HepG2 (cell line): Measurements from ENCODE around the gene CAPN15. TPM values are rescaled to one million over a fixed set of nuclear protein-coding genes. Genes with fewer than 3 reads are reported as not detected.
A peak's percentile ranks its signal among the peaks of the same experiment; 100 is the strongest.

Experiments
- ATAC-seq: fragments of 200-7000 bp; cut with Tn5 transposase; 3 replicates; pipeline ENCODE4 v1.9.1; 2020; ENCODE audit warnings: mild to moderate bottlenecking, moderate library complexity
- BruUV-seq: library from RNA; stranded (reverse); fragments of 400-500 nt; replicated peaks from 2 replicates; lab custom pipeline; 2021; lab: Mats Ljungman, UMichigan
- CTCF ChIA-PET: fragments of 300-600 bp; formaldehyde crosslinking; extraction: SDS; loops from one replicate; lab custom pipeline; 2021; ENCODE audit warnings: low total read pairs, inconsistent platforms, low intra/inter-chr PET ratio; lab: Yijun Ruan, JAX
- POLR2A ChIA-PET: fragments of 350-600 bp; sonication (Branson Sonifier 250); formaldehyde crosslinking; loops from one replicate; lab custom pipeline; 2020; ENCODE audit warnings: antibody characterized with exemption, inconsistent platforms; lab: Yijun Ruan, JAX
- DNase-seq: peaks from one replicate; pipeline ENCODE4 v3.0.0-alpha.2; 2015; ENCODE audit warnings: low spot score
- FAIRE-seq: peaks from 3 replicates; lab custom pipeline; 2011; peaks lifted over from hg19 to GRCh38; lab: Jason Lieb, UNC
- H2AFZ ChIP-seq: one replicate; pipeline ENCODE4 v1.6.1; 2011; ENCODE audit warnings: low read length, inconsistent platforms
- H3K27ac ChIP-seq: fragments of 300-600 bp; 3 replicates; pipeline ENCODE4 v1.8.0; 2011; ENCODE audit warnings: mixed run types, mild to moderate bottlenecking, mixed read lengths, low read length, inconsistent platforms; ENCODE audit not compliant: insufficient read depth; ENCODE audit errors: extremely low read length
- H3K27me3 ChIP-seq, 2 experiments: fragments of 200-600 bp in 1 of 2; 2 replicates in 1 of 2; 3 replicates in 1 of 2; pipeline versions ENCODE4 v1.6.0 to v1.8.0; 2011; ENCODE audit warnings: low read length in 2 of 2, mild to moderate bottlenecking in 2 of 2, moderate library complexity in 2 of 2, inconsistent platforms in 1 of 2; ENCODE audit not compliant: insufficient read depth in 2 of 2, control insufficient read depth in 1 of 2
- H3K36me3 ChIP-seq, 2 experiments: fragments of 200-600 bp in 1 of 2; replicated peaks in 1 of 2; 2 replicates in 1 of 2; 3 replicates in 1 of 2; pipeline versions ENCODE4 v1.5.1 to v1.8.0; 2011; ENCODE audit warnings: low read length in 2 of 2, inconsistent platforms in 1 of 2; ENCODE audit not compliant: insufficient read depth in 2 of 2, control insufficient read depth in 1 of 2
- H3K4me1 ChIP-seq: 2 replicates; pipeline ENCODE4 v1.5.1; 2012; ENCODE audit warnings: low read length, inconsistent platforms; ENCODE audit not compliant: insufficient read depth
- H3K4me2 ChIP-seq: 2 replicates; pipeline ENCODE4 v1.6.0; 2011; ENCODE audit warnings: low read depth, low read length, inconsistent platforms
- H3K4me3 ChIP-seq, 3 experiments: fragments of 200-600 bp in 1 of 3; sonication (generic), shearing (Covaris generic) in 1 of 3; replicated peaks in 1 of 3; 2 replicates each; pipeline ENCODE4 v1.5.1; 2011 to 2016; ENCODE audit warnings: low read length in 3 of 3, inconsistent platforms in 2 of 3, low read depth in 2 of 3, mild to moderate bottlenecking in 2 of 3, control low read depth in 1 of 3, mixed read lengths in 1 of 3; ENCODE audit not compliant: insufficient read depth in 1 of 3
- H3K79me2 ChIP-seq: one replicate; pipeline ENCODE4 v1.6.1; 2011; ENCODE audit warnings: low read length, inconsistent platforms; ENCODE audit not compliant: insufficient read depth
- H3K9ac ChIP-seq: 2 replicates; pipeline ENCODE4 v1.6.0; 2011; ENCODE audit warnings: mild to moderate bottlenecking, low read depth, low read length, inconsistent platforms; ENCODE audit not compliant: insufficient read depth
- H3K9me3 ChIP-seq: 2 replicates; pipeline ENCODE4 v1.5.1; 2012; ENCODE audit warnings: mild to moderate bottlenecking, low read length
- H4K20me1 ChIP-seq: 2 replicates; pipeline ENCODE4 v1.6.0; 2011; ENCODE audit warnings: inconsistent platforms, mild to moderate bottlenecking, low read length, moderate library complexity; ENCODE audit not compliant: insufficient read depth
- HNRNPLL ChIP-seq: fragments of 200-400 bp; formaldehyde crosslinking; IDR thresholded peaks from 2 replicates; pipeline ENCODE4 v1.6.1; 2017; ENCODE audit warnings: mild to moderate bottlenecking, low read depth, low read length; ENCODE audit not compliant: poor library complexity, severe bottlenecking
- MAX ChIP-seq: IDR thresholded peaks from 2 replicates; pipeline ENCODE4 v1.6.1; 2012; ENCODE audit warnings: inconsistent platforms
- ZFP82 ChIP-seq: sonication (generic); formaldehyde crosslinking; IDR thresholded peaks from 2 replicates; pipeline ENCODE4 v1.5.1; 2020; ENCODE audit warnings: mild to moderate bottlenecking, missing genetic modification reagents, borderline replicate concordance
- ZNF646 ChIP-seq: sonication (generic); formaldehyde crosslinking; IDR thresholded peaks from 2 replicates; pipeline ENCODE4 v1.9.0; 2021; ENCODE audit warnings: mild to moderate bottlenecking, missing genetic modification reagents
- ZNF777 ChIP-seq: sonication (generic); formaldehyde crosslinking; IDR thresholded peaks from 2 replicates; pipeline ENCODE4 v1.4.0; 2020; ENCODE audit warnings: missing genetic modification reagents
- ZSCAN31 ChIP-seq: sonication (generic); formaldehyde crosslinking; IDR thresholded peaks from 2 replicates; pipeline ENCODE4 v1.5.0; 2020; ENCODE audit warnings: low read depth, mild to moderate bottlenecking, missing genetic modification reagents
- WGBS: methylation state at CpG from one replicate; pipeline ENCODE4 v1.1.6; 2017; ENCODE audit warnings: low lambda C conversion rate; 5-methylcytosine and 5-hydroxymethylcytosine counted together
- in situ Hi-C: cut with HindIII; loops from 2 replicates; pipeline ENCODE4 v1.10.0; 2017; ENCODE audit warnings: low pct_unique_long_range_greater_than_20kb; ENCODE audit not compliant: extremely low pct_ligation_motif_present
- intact Hi-C: fragments of 100-400 bp; cut with micrococcal nuclease; formaldehyde crosslinking; loops from one replicate; pipeline ENCODE4 v1.10.0; 2022; ENCODE audit not compliant: unreplicated experiment
- polyA plus RNA-seq, 8 experiments: library from polyadenylated mRNA; depleted of rRNA in 3 of 8; stranded (reverse) in 7 of 8; unstranded in 1 of 8; fragments of >200 nt; fragmentation: Illumina TruSeq in 4 of 8; extraction: Trizol in 4 of 8; gene quantifications; 2 replicates each; pipeline versions ENCODE4 v1.2.1 to v1.2.3, GENCODE V29; 2011 to 2016; ENCODE audit warnings: low read depth in 4 of 8, missing spikeins in 1 of 8, mixed read lengths in 1 of 8; ENCODE audit not compliant: insufficient read depth in 1 of 8
- total RNA-seq, 5 experiments: library from RNA; depleted of rRNA; stranded (reverse); fragments of >200 nt; fragmentation: Illumina TruSeq; extraction: Trizol; gene quantifications; 2 replicates each; pipeline ENCODE4 v1.2.3, GENCODE V29; 2016; ENCODE audit warnings: low read depth in 1 of 5

CAPN15 gene
- total and polyA plus RNA-seq, 2 of the 13 experiments (the other 11 are each of a cell fraction or from before 2014, with no cell fraction given), result 14.9 to 24.5 TPM

GRCh38 chr16:559411-560203, 32.1 kb downstream of the CAPN15 start (continued):
- 0 out of 2 replicates have a peak, but pooled peaks have one; percentile 34 for TF ChIP-seq ZFP82 (CRISPR knock-in tag)
- 0 out of 2 replicates have a peak, but pooled peaks have one; percentile 29 for TF ChIP-seq ZSCAN31
- TF ChIP-seq, all 625 proteins: peak for 12

DNA sequence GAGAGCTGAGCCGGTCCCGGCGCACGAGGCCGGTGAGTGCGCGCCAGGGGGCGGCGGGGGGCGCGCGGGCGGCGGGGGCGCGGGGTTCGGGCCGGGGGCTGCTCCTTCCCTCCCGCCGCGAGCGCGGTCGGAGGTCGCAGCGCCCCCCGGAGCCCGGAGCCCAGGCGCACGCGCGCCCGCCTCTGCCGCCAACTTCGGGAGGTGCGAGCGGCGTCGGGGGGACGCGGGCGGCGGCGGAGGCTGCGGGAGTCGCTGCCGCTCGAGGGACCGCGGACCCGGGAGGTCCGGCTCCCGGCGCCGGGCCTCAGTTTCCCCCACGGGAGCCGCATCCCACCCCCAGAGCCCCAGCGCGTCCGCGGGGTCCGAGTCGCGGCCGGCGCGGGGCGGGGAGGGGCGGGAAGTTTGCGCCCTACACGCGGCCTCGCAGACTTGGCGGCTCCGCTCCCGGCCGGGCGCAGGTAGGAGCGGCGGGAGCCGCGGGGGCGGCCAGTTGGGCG, 32.7 kb downstream of the CAPN15 start, which contains the start of gene PRR35:
Gene PRR35 (plus strand): TSS at position 191 of the 497 bp plus-strand sequence. CDS start 2,901 bp downstream, outside the sequence.
- no peaks in the 10 kb centered on the region for H3K9me3 ChIP-seq
- H4K20me1 ChIP-seq, result no peaks in the 10 kb centered on the region
- in situ Hi-C loops, result no loop called here
- intact Hi-C loops, result no loop called here
- peak; percentile 21 for TF ChIP-seq HNRNPLL
- peak; percentile 50; the same call in 1 of the 2 replicates for TF ChIP-seq MAX
- peak; percentile 84 for TF ChIP-seq ZNF777 (CRISPR knock-in tag)
- no peak for TF ChIP-seq ZNF646 (CRISPR knock-in tag)
- H3K79me2 ChIP-seq, result no peaks in the 10 kb centered on the region
- H3K4me1 ChIP-seq, result peaks cover 72% of the 10 kb centered on the region
- WGBS, result no CpG with 5 or more reads among the region's 84 CpGs
- ATAC-seq, result no peak
- H3K36me3 ChIP-seq, result no peaks in the 10 kb centered on the region
- peak within 1 kb of the TSS; percentile 25 to 67 (median 25) for H3K4me3 ChIP-seq
- DNase-seq, result no peak
- ChIA-PET CTCF (no interaction called here), POLR2A (interaction anchor here (0.5 kb wide), 1 partner anchor 861 kb away, joined by 3 read pairs; no protein-coding TSS in a partner anchor)
- peak within 1 kb of the TSS; percentile 85 for H3K4me2 ChIP-seq
- no TSS peak for BruUV-seq
- no peak within 1 kb of the TSS for H3K27ac ChIP-seq
- H3K27me3 ChIP-seq, result peaks cover 16 to 55% of the 10 kb centered on the region in 2 experiments
- FAIRE-seq, result no peak
- no peak within 1 kb of the TSS for H2AFZ ChIP-seq
- H3K9ac ChIP-seq, result peak within 1 kb of the TSS; percentile 49; the same call in 1 of the 2 replicates
